MM.1S (cell line): ENCODE measurements around the gene RTN4RL2.

Experiments
- DNase-seq: peaks from one replicate; pipeline ENCODE4 v3.0.0-alpha.2; 2015
- H2AFZ ChIP-seq: fragments of 300-600 bp; sonication (generic); 2 replicates; pipeline ENCODE4 v1.6.0; 2016; ENCODE audit warnings: antibody characterized with exemption, low read length
- H3F3A ChIP-seq: fragments of 300-600 bp; sonication (generic); 2 replicates; pipeline ENCODE4 v1.6.1; 2016; ENCODE audit warnings: mild to moderate bottlenecking, antibody characterized with exemption, low read length, moderate library complexity, mixed read lengths; ENCODE audit not compliant: insufficient read depth
- H3K27ac ChIP-seq: fragments of 300-600 bp; sonication (generic); 2 replicates; pipeline ENCODE4 v1.5.1; 2016; ENCODE audit warnings: mild to moderate bottlenecking, low read length
- H3K27me3 ChIP-seq: fragments of 300-600 bp; sonication (generic); replicated peaks from 2 replicates; pipeline ENCODE4 v1.6.0; 2016; ENCODE audit warnings: low read length; ENCODE audit not compliant: insufficient read depth
- H3K36me3 ChIP-seq: fragments of 300-600 bp; sonication (generic); replicated peaks from 2 replicates; pipeline ENCODE4 v1.6.1; 2016; ENCODE audit warnings: mild to moderate bottlenecking, low read length, mixed read lengths; ENCODE audit not compliant: insufficient read depth
- H3K4me1 ChIP-seq: fragments of 300-600 bp; sonication (generic); 2 replicates; pipeline ENCODE4 v1.6.1; 2016; ENCODE audit warnings: low read length, mixed read lengths
- H3K4me2 ChIP-seq: fragments of 300-600 bp; sonication (generic); 2 replicates; pipeline ENCODE4 v1.6.0; 2016; ENCODE audit warnings: low read depth, low read length
- H3K4me3 ChIP-seq: fragments of 300-600 bp; sonication (generic); 2 replicates; pipeline ENCODE4 v1.5.1; 2016; ENCODE audit warnings: low read length, mixed read lengths
- H3K79me2 ChIP-seq: fragments of 300-600 bp; sonication (generic); 2 replicates; pipeline ENCODE4 v1.6.1; 2016; ENCODE audit warnings: mixed run types, low read length, mixed read lengths
- H3K9ac ChIP-seq: fragments of 300-600 bp; sonication (generic); 2 replicates; pipeline ENCODE4 v1.6.1; 2016; ENCODE audit warnings: low read length, mixed read lengths
- H3K9me2 ChIP-seq: fragments of 300-600 bp; sonication (generic); replicated peaks from 2 replicates; pipeline ENCODE4 v1.6.1; 2016; ENCODE audit warnings: mild to moderate bottlenecking, low read length, mixed read lengths; ENCODE audit not compliant: insufficient read depth
- H3K9me3 ChIP-seq: fragments of 300-600 bp; sonication (generic); replicated peaks from 2 replicates; pipeline ENCODE4 v1.6.1; 2016; ENCODE audit warnings: mild to moderate bottlenecking, low read length, mixed read lengths; ENCODE audit not compliant: insufficient read depth
- H4K20me1 ChIP-seq: fragments of 300-600 bp; sonication (generic); 2 replicates; pipeline ENCODE4 v1.6.1; 2016; ENCODE audit warnings: mild to moderate bottlenecking, low read length, moderate library complexity, mixed read lengths; ENCODE audit not compliant: insufficient read depth
- CTCF ChIP-seq: fragments of 300-600 bp; sonication (generic); IDR thresholded peaks from 2 replicates; pipeline ENCODE4 v1.5.1; 2016; ENCODE audit warnings: antibody characterized with exemption, low read length, mixed read lengths
- EZH2 ChIP-seq: fragments of 300-600 bp; sonication (generic); optimal IDR thresholded peaks from 2 replicates; pipeline ENCODE3; 2017; ENCODE audit warnings: low read depth, mild to moderate bottlenecking, antibody characterized with exemption, low read length, mixed read lengths
- EZH2phosphoT487 ChIP-seq: fragments of 300-600 bp; sonication (generic); IDR thresholded peaks from 2 replicates; pipeline ENCODE4 v1.6.1; 2018; ENCODE audit warnings: antibody characterized with exemption, low read length

The RTN4RL2 gene

GRCh38 chr11:57471496-57471895 is 11.2 kb downstream of the RTN4RL2 start:
- no peaks in the 10 kb centered on the region for H3K79me2 ChIP-seq
- H2AFZ ChIP-seq: no peak overlapping the region
- no peak overlapping the region for H3K4me2 ChIP-seq
- no peaks in the 10 kb centered on the region for H3K36me3 ChIP-seq
- no peaks in the 10 kb centered on the region for H3K9me3 ChIP-seq
- H3K27me3 ChIP-seq: no peaks in the 10 kb centered on the region
- H3K9me2 ChIP-seq: no peaks in the 10 kb centered on the region
- no peak for DNase-seq
- H3K4me3 ChIP-seq: no peak overlapping the region
- peaks cover 16% of the 10 kb centered on the region; the same call in 1 of the 2 replicates for H3K4me1 ChIP-seq
- TF ChIP-seq EZH2phosphoT487: no peak
- no peak for TF ChIP-seq EZH2
- no peak for TF ChIP-seq CTCF
- no peak overlapping the region for H3K27ac ChIP-seq
- H3K9ac ChIP-seq: no peak overlapping the region
- H3F3A ChIP-seq: no peaks in the 10 kb centered on the region
- no peaks in the 10 kb centered on the region for H4K20me1 ChIP-seq

GRCh38 chr11:57473285-57473841 is 13.0 kb downstream of the RTN4RL2 start:
- Histone ChIP-seq H2AFZ (no peak overlapping the region), H3K27me3 (no peaks in the 10 kb centered on the region), H3K27ac (no peak overlapping the region), H3K9me3 (no peaks in the 10 kb centered on the region), H3K9me2 (no peaks in the 10 kb centered on the region), H3F3A (no peaks in the 10 kb centered on the region), H3K79me2 (no peaks in the 10 kb centered on the region), H3K4me1 (peaks cover 18% of the 10 kb centered on the region; the same call in 1 of the 2 replicates), H3K36me3 (no peaks in the 10 kb centered on the region), H3K9ac (no peak overlapping the region), H3K4me3 (no peak overlapping the region), H4K20me1 (no peaks in the 10 kb centered on the region), H3K4me2 (no peak overlapping the region)
- TF ChIP-seq EZH2phosphoT487 (no peak), CTCF (no peak), EZH2 (no peak)
- DNase-seq: no peak

GRCh38 chr11:57474017-57474802 is 13.9 kb downstream of the RTN4RL2 start:
- Histone ChIP-seq H3K27me3 (no peaks in the 10 kb centered on the region), H3K9me3 (no peaks in the 10 kb centered on the region), H3K9me2 (no peaks in the 10 kb centered on the region), H3K4me2 (no peak overlapping the region), H3K36me3 (no peaks in the 10 kb centered on the region), H3K4me1 (peaks cover 18% of the 10 kb centered on the region; the same call in 1 of the 2 replicates), H3K9ac (no peak overlapping the region), H3K79me2 (no peaks in the 10 kb centered on the region), H3K27ac (no peak overlapping the region), H2AFZ (no peak overlapping the region), H4K20me1 (no peaks in the 10 kb centered on the region), H3K4me3 (no peak overlapping the region), H3F3A (no peaks in the 10 kb centered on the region)
- DNase-seq: no peak
- TF ChIP-seq EZH2phosphoT487 (no peak), CTCF (no peak), EZH2 (no peak)
